ENCODE measurements around the gene KIF1B. TPM values are rescaled to one million over a fixed set of nuclear protein-coding genes. Genes with fewer than 3 reads are reported as not detected.
A peak's percentile ranks its signal among the peaks of the same experiment; 100 is the strongest.

KIF1B gene
- total and polyA plus RNA-seq, 8 donors = 36.0 to 46.7 (median 39.7) TPM

- Histone ChIP-seq H3K9me3 (no peaks in the 10 kb centered on the region), H3K4me3 (no peak overlapping the region), H3K27ac (peak overlapping the region in 1 of 2 donors; percentile 49), H3K4me1 (peaks cover 0 to 6% of the 10 kb centered on the region in 2 donors), H3K27me3 (no peaks in the 10 kb centered on the region), H3K36me3 (peaks cover 0 to 76% of the 10 kb centered on the region in 2 donors)
- no peak for TF ChIP-seq CTCF (IDR thresholded peaks at IDR 0.05)
- intact Hi-C loops (cut with DNase I) = no loop called here
- peak; percentile 8 for ATAC-seq
- no peak for DNase-seq
Observed at GRCh38 chr1:10283318-10283984, 73.1 kb downstream of the KIF1B start.

GRCh38 chr1:10286244-10286643 lies 75.9 kb downstream of the KIF1B start:
- H3K4me3 ChIP-seq = no peak overlapping the region
- no peak for TF ChIP-seq CTCF (IDR thresholded peaks at IDR 0.05)
- H3K27me3 ChIP-seq = no peaks in the 10 kb centered on the region
- H3K36me3 ChIP-seq = peaks cover 0 to 74% of the 10 kb centered on the region in 2 donors
- no peaks in the 10 kb centered on the region for H3K9me3 ChIP-seq
- DNase-seq (no peak), ATAC-seq (no peak)
- no peak overlapping the region for H3K27ac ChIP-seq
- H3K4me1 ChIP-seq = peaks cover 0 to 6% of the 10 kb centered on the region in 2 donors
- intact Hi-C loops (cut with DNase I) = no loop called here

- no peak overlapping the region for H3K27ac ChIP-seq
- H3K27me3 ChIP-seq = no peaks in the 10 kb centered on the region
- H3K4me3 ChIP-seq = no peak overlapping the region
- H3K36me3 ChIP-seq = peaks cover 0 to 79% of the 10 kb centered on the region in 2 donors
- intact Hi-C loops (cut with DNase I) = no loop called here
- ATAC-seq = no peak
- H3K4me1 ChIP-seq = peaks cover 0 to 6% of the 10 kb centered on the region in 2 donors
- no peak for DNase-seq
- no peak for TF ChIP-seq CTCF (IDR thresholded peaks at IDR 0.05)
- no peaks in the 10 kb centered on the region for H3K9me3 ChIP-seq
Observed at GRCh38 chr1:10287023-10287645, 76.8 kb downstream of the KIF1B start.

GRCh38 chr1:10288029-10288615 lies 77.8 kb downstream of the KIF1B start:
- no peak overlapping the region for H3K4me3 ChIP-seq
- no peak for TF ChIP-seq CTCF (IDR thresholded peaks at IDR 0.05)
- H3K27ac ChIP-seq = no peak overlapping the region
- ATAC-seq = peak; percentile 23
- no peaks in the 10 kb centered on the region for H3K9me3 ChIP-seq
- peaks cover 0 to 6% of the 10 kb centered on the region in 2 donors for H3K4me1 ChIP-seq
- intact Hi-C loops (cut with DNase I) = no loop called here
- peaks cover 0 to 77% of the 10 kb centered on the region in 2 donors for H3K36me3 ChIP-seq
- no peak for DNase-seq
- no peaks in the 10 kb centered on the region for H3K27me3 ChIP-seq

- no peak overlapping the region for H3K4me3 ChIP-seq
- peaks cover under 1 to 78% of the 10 kb centered on the region in 2 donors for H3K36me3 ChIP-seq
- H3K4me1 ChIP-seq = peaks cover 0 to 1% of the 10 kb centered on the region in 2 donors
- TF ChIP-seq CTCF (IDR thresholded peaks at IDR 0.05) = no peak
- H3K27ac ChIP-seq = no peak overlapping the region
- H3K9me3 ChIP-seq = no peaks in the 10 kb centered on the region
- DNase-seq (no peak), ATAC-seq (no peak)
- H3K27me3 ChIP-seq = no peaks in the 10 kb centered on the region
- intact Hi-C loops (cut with DNase I) = no loop called here
Observed at GRCh38 chr1:10291705-10292104, 81.3 kb downstream of the KIF1B start.
